HG02943 (cell line): ENCODE results near the gene KRTAP27-1.

ENCODE experiments used
- ATAC-seq: cut with Tn5 transposase; IDR thresholded peaks from one replicate; pipeline ENCODE4 v1.9.1; 2021; ENCODE audit warnings: mild to moderate bottlenecking, low read depth, moderate library complexity; ENCODE audit not compliant: unreplicated experiment

KRTAP27-1 gene

DNA sequence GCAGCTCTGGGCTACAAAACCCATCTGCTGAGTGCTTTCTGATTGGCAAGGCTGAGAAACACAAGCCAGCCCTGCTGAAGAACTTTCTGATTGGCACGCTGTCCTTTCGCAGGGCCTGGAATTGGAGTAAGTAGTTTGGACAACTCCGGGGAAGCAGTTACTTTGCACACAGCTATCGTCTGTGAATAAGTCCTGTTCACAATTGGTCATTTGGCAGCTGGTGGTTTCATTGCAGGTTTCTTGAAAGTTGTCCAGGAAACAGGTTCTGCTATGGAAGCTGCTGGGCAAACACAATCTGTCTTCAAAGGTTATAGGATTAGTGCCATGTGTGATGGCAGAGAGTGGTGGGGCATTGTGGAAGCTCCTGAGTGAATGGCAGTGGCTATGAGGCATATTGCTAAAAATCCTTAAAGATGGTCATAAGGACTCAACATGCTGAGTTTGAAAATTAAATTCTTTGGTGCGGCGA lies at the start of gene KRTAP27-1:
Gene KRTAP27-1, minus strand, starts transcription at position 419 of the 469 bp plus-strand sequence. Its CDS starts 26 bp downstream, at position 393.
- ATAC-seq = no peak

- ATAC-seq = no peak
Measured at GRCh38 chr21:30382201-30382600, 44.7 kb upstream of the KRTAP27-1 start.

DNA sequence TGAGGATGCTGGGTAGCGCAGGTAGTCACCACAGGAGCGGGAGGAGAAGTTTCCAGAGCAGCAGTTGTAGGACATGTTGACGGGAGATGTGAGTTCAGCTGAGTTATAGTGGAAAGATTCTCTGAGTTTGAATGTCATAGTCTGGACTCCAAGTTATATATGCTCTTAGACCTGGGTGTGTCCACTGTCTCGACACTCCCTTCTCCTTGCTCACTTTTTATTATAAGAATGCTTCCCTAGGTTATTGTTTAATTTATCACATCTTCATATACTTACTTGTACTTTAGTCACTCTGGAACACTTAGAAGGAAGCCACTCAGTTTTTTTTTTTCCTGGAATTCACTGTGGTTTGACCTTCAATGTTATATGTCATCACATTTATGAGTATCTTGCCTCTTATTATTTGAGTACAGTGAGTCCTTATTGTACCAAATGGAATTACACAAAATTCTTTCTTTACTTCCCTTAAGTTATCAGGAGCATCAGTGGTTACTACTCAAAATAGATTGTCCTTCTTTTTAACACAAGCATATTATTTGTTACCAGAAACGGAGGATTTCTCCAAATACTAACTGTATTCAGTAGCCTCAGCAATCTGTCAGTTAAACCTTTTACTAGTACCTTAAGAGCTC lies 34.8 kb upstream of the KRTAP27-1 start, which contains the start of gene KRTAP13-2:
Gene KRTAP13-2, minus strand, starts transcription at position 133 of the 632 bp plus-strand sequence. Its CDS starts 58 bp downstream, at position 75.
- no peak for ATAC-seq

GRCh38 chr21:30355906-30356305 lies 18.4 kb upstream of the KRTAP27-1 start:
- ATAC-seq = no peak

GRCh38 chr21:30354308-30355005 lies 17.0 kb upstream of the KRTAP27-1 start:
- ATAC-seq = no peak

- no peak for ATAC-seq
Measured at GRCh38 chr21:30351534-30351933, 14.0 kb upstream of the KRTAP27-1 start.

GRCh38 chr21:30349572-30349971 lies 12.1 kb upstream of the KRTAP27-1 start:
- ATAC-seq = no peak

DNA sequence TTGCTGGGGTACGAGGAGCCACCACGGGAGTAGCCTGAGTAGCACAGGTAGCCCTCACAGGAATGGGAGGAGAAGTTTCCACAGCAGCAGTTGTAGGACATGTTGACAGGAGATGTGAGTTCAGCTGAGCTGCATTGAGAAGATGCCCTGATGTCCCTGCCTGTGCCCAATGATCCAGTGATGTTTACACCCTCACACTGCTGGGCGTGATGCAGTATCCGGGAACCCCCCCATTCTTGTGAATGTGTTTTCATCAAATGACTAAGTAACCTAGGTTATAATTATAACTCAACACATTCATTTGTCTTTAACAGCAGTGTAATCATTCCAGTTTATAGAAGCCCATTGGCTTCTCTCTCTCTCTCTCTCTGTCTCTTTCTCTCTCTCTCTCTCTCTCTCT lies 11.0 kb upstream of the KRTAP27-1 start, which contains the start of gene KRTAP23-1:
Gene KRTAP23-1, minus strand, starts transcription at position 101 of the 400 bp plus-strand sequence. Its CDS starts 0 bp downstream, at position 101.
- ATAC-seq = no peak

DNA sequence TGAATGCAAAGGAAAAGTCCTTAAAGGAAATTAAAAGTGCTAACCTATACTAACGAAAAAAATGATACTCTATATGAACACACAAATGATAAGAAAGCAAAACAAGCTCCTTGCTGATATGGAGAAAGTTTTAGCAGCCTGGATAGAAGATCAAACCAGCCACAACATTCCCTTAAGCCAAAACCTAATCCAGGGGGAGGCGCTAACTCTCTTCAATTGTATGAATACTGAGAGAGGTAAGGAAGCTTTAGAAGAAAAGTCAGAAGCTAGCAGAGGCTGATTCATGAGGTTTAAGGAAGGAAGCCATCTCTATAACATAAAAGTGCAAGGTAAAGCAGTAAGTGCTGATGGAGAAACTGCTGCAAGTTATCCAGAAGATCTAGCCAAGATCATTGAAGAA lies 7.5 kb upstream of the KRTAP27-1 start:
- ATAC-seq = no peak

- no peak for ATAC-seq
Measured at GRCh38 chr21:30340714-30341573, 3.5 kb upstream of the KRTAP27-1 start.

DNA sequence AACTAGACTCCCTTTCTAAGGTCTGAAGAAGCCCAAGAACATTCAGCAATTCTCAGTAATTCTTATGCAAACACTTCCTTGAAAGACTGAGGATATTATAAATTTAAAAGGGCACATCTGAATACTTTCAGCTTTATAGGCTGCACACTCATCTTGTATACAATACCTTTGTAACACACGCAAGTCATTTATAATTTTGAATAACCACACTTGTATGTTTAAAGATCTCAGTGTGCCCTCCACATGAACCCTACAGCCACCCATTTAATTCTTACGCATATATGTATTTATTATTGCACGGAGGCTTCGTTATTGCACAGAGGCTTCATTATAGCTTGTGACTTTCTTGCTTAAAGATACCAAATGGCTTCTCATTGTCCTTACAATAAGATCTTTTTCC lies 1.2 kb upstream of the KRTAP27-1 start:
- ATAC-seq = no peak

GRCh38 chr21:30337772-30338171 lies 278 bp upstream of the KRTAP27-1 start:
- ATAC-seq = no peak

GRCh38 chr21:30336596-30336995 lies 898 bp downstream of the KRTAP27-1 start:
- ATAC-seq = no peak

GRCh38 chr21:30333736-30334135 lies 3.8 kb downstream of the KRTAP27-1 start:
- ATAC-seq = no peak

DNA sequence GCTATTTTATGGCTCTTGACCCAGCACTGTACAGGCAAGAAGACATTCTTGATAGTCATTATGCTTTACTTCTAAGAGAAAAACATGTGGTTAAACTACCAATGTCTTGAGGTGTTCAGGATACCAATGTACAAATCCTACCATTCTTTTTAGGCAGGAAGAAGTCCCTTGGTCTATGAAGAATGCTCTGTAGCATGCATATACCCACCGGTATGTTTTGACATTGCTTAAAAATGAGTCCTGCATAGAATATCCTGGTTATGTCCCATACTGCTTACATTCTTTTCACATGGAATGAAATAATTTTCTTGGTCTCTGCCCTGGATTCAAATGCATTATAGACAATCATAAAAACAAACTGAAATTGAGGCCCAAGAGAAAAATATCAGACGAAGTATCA lies 4.8 kb downstream of the KRTAP27-1 start:
- ATAC-seq = no peak

- no peak for ATAC-seq
Measured at GRCh38 chr21:30329203-30329875, 8.2 kb downstream of the KRTAP27-1 start.

GRCh38 chr21:30326390-30326789 lies 11.1 kb downstream of the KRTAP27-1 start:
- no peak for ATAC-seq

- no peak for ATAC-seq
Measured at GRCh38 chr21:30320215-30320614, 17.3 kb downstream of the KRTAP27-1 start, which contains the start of gene KRTAP26-1. KRTAP26-1 (minus strand) TSS chr21:30320315; CDS start chr21:30320035, 280 bp downstream.

DNA sequence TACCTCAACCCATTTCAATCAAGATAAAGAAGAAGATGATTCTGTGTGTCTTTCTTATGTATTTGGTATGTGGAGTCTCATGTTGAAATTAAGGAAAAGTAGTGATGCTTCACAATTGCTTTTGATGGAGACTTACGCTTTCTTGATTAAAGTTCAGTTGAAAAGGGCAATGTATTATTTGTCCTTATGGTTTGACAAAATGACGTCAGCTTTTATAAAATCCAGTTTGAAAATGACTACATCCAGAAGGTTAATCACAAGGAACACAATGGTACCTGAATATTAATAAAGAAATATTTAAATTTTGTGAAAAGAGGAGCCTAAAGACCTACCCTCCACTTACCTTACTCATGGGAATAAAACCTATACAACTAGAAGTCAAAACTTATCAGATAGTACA lies 21.8 kb downstream of the KRTAP27-1 start:
- ATAC-seq = no peak

DNA sequence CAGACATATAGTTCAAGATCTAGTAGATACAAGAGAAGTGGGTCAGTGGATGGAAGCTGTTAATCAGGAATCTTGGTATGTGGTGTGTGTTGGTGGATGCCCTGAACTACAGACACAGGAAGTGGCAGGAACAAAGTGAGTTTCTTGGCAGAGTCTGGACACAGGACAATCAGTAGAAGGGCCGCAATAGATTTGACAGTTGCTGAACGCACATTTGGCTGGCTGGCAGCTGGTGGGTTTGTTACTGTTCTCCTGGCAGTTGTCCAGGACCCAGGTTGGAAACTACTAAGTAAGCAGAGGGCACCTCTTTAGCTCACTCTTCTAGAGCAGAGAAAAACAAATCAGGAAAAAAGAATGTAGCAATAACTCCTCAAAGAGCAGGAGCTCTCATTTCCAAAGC lies 30.6 kb downstream of the KRTAP27-1 start:
- no peak for ATAC-seq
